Activated T-helper 17 cell treated with anti-CD3 and anti-CD28 coated beads, Interleukin-2, amount 50 U/mL, for 72 hours (primary cell): ENCODE measurements around the gene RASGEF1C. TPM values are rescaled to one million over a fixed set of nuclear protein-coding genes. Genes with fewer than 3 reads are reported as not detected.

Experiments
- ATAC-seq: fragments of 150-1000 bp; cut with Tn5 transposase; replicated peaks from 2 replicates; pipeline ENCODE4 v1.10.0; 2021; ENCODE audit warnings: mild to moderate bottlenecking, moderate library complexity
- H3K27ac Mint-ChIP-seq: one replicate; pipeline ENCODE4 v1.8.0; 2022; ENCODE audit warnings: mixed read lengths
- H3K27me3 Mint-ChIP-seq: one replicate; pipeline ENCODE4 v1.8.0; 2022; ENCODE audit warnings: mixed read lengths
- H3K36me3 Mint-ChIP-seq: one replicate; pipeline ENCODE4 v1.8.0; 2022; ENCODE audit warnings: low read depth, mild to moderate bottlenecking, mixed read lengths
- H3K4me1 Mint-ChIP-seq: one replicate; pipeline ENCODE4 v1.8.0; 2022; ENCODE audit warnings: mixed read lengths
- H3K4me3 Mint-ChIP-seq: one replicate; pipeline ENCODE4 v1.8.0; 2022; ENCODE audit warnings: mild to moderate bottlenecking, mixed read lengths
- H3K9me3 Mint-ChIP-seq: one replicate; pipeline ENCODE4 v1.8.0; 2022; ENCODE audit warnings: mixed read lengths
- total RNA-seq, 2 donors: library from RNA; stranded (reverse); gene quantifications; one replicate each; pipeline ENCODE4 v1.2.3, GENCODE V29; 2022

RASGEF1C gene
- total RNA-seq, 2 donors from 2014 or later, result not detected

DNA sequence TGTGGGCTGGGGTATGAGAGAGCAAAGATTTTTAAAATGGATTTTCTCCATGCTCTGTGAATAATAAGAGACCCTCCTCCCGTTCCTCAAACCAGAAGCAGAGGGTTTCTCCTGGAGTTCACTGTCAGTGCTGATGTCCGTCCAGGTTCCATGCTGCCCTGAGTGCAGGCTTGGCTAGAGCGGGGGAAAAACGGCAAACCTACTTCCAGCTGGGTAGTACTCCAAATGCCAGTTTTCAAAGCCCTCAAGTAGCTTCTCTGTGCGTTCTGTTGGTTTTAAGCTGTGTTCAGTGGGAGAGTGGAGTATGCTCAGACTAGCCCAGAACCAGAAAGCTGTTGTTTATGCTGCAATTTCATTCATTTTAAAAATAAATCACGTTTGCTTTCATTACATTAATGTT, 40.3 kb downstream of the RASGEF1C start:
- H3K4me1 Mint-ChIP-seq, result no peaks in the 10 kb centered on the region
- ATAC-seq, result no peak

DNA sequence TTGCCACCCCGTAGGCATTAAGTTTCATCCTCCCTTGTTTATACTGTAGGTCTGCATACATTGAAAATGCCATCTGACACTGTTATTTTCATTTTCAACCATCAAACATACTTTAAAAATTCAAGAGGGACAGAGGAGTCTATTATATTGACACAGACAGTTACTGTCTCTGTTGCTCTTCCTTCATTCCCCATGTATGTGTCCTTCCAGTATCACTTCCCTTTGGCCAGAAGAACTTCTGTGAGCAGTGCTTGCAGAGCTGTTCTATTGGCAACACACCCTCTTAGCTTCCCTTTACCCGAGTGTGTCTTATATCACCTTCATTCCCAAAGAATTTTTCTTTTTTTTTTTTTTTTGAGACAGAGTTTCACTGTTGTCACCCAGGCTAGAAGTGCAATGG, 42.8 kb downstream of the RASGEF1C start:
- peaks cover 13% of the 10 kb centered on the region for H3K27me3 Mint-ChIP-seq
- ATAC-seq, result no peak

More for the DNA sequence above, 40.3 kb downstream of the RASGEF1C start:
- H3K4me3 Mint-ChIP-seq, result no peak overlapping the region
- H3K27me3 Mint-ChIP-seq, result peaks cover 17% of the 10 kb centered on the region
- peaks cover 3% of the 10 kb centered on the region for H3K9me3 Mint-ChIP-seq
- H3K27ac Mint-ChIP-seq, result no peak overlapping the region
- no peaks in the 10 kb centered on the region for H3K36me3 Mint-ChIP-seq

DNA sequence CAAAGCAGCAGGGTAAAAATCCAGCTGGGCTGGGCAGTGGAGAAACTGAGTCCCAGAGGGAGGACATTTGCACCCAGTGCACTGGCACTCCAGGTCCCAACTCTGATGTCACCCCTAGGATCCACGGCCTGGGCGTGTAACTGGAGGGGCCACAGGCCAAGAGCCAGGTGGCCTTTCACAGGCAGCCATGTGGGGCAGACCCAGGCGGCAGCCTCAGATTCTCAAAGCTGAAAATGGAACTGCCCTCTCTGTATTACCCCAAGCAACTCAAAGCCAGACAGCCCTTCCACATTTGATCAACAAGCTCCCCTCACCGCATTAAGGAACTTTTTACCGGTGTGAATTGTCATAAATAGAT, 46.7 kb downstream of the RASGEF1C start:
- Mint-ChIP-seq H3K27me3 (peaks cover 22% of the 10 kb centered on the region), H3K9me3 (peaks cover 3% of the 10 kb centered on the region), H3K36me3 (no peaks in the 10 kb centered on the region), H3K4me3 (no peak overlapping the region), H3K4me1 (no peaks in the 10 kb centered on the region), H3K27ac (no peak overlapping the region)
- ATAC-seq, result no peak

More for the DNA sequence above, 42.8 kb downstream of the RASGEF1C start:
- Mint-ChIP-seq H3K27ac (no peak overlapping the region), H3K36me3 (no peaks in the 10 kb centered on the region), H3K9me3 (peaks cover 3% of the 10 kb centered on the region), H3K4me1 (no peaks in the 10 kb centered on the region), H3K4me3 (no peak overlapping the region)

DNA sequence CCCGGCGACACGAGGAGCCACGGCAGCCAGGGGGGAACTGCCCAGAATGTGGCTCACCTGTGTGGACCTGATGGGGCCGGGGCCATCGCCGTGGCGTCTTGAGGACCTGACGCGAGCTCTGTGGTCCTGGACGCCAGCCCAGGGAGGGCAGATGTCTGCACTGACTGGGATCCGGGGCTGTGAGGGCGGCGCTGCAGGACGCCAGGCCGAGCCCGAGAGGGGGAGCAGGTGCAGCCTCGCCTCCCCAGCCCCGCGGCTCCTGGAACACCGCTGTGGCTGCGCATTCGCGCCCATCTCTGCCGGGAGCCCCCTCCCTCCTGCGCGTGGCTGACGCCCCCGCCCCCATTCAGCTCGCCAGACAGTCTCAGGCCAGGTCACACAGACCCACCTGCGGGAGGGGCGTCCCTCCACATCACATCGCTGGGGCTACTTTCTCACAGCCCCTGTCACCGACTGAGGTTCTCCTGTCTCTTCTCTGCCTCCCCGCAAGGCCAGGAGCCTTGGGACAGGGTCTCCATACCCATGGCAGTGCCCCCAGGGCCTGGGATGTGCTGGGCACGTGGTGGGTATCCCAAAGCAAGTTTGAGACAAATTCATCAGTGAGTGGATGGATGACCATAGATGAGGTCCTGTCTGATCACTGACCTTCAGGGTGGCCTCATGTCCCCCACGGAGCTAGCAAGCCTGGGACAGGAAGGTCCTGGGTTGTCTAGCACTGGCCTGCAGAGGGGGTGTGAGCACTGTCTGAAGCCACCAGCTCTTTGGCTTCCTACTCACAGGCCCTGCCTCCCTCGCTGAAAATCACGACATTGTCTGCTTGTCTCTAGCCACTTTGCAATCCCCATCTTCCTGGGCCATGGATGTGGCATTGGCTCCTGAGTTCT, 47.3 kb downstream of the RASGEF1C start:
- no peak for ATAC-seq
- Mint-ChIP-seq H3K4me1 (no peaks in the 10 kb centered on the region), H3K36me3 (no peaks in the 10 kb centered on the region), H3K9me3 (peaks cover 3% of the 10 kb centered on the region), H3K27me3 (peaks cover 19% of the 10 kb centered on the region), H3K27ac (no peak overlapping the region), H3K4me3 (no peak overlapping the region)

DNA sequence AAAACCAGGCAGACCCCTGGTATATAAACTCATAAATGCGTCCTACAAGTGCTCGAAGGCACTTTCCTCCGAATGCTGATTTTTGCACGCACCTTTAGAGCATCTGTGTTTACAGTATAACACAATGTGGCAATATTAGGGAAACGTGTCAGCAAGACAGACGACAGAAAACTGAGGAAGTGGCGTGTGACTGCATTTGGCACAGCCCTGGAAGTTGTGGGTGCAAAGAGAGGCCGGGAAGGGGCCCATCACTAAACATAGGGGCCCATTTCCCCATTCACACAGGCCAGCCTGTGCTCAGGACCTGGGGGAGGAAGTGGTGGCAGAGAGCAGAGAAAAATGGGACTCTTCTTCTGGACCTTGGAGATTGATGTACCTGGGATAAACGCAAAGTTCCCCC, 48.2 kb downstream of the RASGEF1C start:
- H3K27me3 Mint-ChIP-seq, result peaks cover 20% of the 10 kb centered on the region
- no peak overlapping the region for H3K27ac Mint-ChIP-seq
- peaks cover 3% of the 10 kb centered on the region for H3K9me3 Mint-ChIP-seq
- no peaks in the 10 kb centered on the region for H3K36me3 Mint-ChIP-seq
- no peaks in the 10 kb centered on the region for H3K4me1 Mint-ChIP-seq
- no peak for ATAC-seq
- no peak overlapping the region for H3K4me3 Mint-ChIP-seq

DNA sequence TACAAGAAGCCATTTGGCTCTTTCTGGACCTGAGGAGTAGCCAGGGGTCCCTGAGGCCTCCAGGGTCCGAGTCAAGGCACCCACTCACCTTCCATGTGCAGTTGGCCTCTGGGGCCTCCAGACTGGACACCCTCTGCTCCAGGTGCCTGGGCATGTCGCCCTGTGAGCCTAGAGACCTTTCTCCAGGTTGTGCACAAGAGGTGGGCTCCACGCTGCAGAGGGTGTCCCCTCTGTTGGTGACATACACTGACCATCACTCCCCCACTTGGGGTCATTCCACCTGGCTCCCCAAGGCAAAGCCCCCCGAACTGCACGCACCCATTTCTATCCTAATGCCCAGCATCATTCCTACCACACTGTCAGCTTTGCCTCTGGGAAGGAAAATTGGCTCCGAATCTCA, 48.8 kb downstream of the RASGEF1C start:
- Mint-ChIP-seq H3K36me3 (no peaks in the 10 kb centered on the region), H3K27me3 (peaks cover 23% of the 10 kb centered on the region), H3K27ac (no peak overlapping the region), H3K4me1 (no peaks in the 10 kb centered on the region), H3K4me3 (no peak overlapping the region), H3K9me3 (peaks cover 3% of the 10 kb centered on the region)
- no peak for ATAC-seq

DNA sequence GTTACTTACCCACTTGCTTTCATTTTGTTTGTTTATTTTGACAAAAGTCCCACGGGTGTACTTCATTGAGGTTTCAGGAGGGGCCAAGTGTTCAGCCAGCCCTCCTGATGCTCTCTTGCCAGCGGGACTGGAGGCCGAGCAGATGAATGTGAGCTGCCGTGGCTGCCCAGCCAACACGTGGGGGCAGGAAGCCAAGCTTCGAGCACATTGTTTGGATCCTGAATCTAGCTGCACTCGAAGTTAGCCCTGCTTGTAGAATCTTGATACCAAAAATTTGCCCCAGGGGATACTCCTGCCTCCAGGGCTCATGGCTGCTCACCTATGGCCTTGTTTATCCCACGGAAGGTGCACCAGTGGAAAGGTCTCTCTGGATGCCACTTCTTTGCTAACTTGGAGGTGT, 49.3 kb downstream of the RASGEF1C start:
- peaks cover 21% of the 10 kb centered on the region for H3K27me3 Mint-ChIP-seq
- no peak overlapping the region for H3K27ac Mint-ChIP-seq
- H3K9me3 Mint-ChIP-seq, result peaks cover under 1% of the 10 kb centered on the region
- no peaks in the 10 kb centered on the region for H3K4me1 Mint-ChIP-seq
- H3K4me3 Mint-ChIP-seq, result no peak overlapping the region
- ATAC-seq, result no peak
- H3K36me3 Mint-ChIP-seq, result no peaks in the 10 kb centered on the region

DNA sequence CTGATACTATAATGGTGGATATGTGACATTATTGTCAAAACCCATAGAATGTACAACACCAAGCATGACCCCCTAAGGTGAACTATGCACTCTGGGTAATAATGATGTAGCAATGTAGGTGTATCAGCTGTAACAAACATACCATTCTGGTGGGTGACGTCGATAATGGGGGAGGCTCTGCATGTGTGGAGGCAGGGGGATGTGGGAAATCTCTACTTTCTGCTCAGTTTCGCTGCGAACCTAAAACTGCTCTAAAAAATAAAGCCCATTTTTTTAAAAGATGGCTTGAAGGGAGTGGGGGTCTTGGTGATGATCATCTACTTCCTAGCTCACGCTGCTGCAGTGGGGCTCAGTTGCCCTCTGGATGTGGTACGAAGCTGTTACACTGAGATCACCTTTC, 51.1 kb downstream of the RASGEF1C start:
- Mint-ChIP-seq H3K27me3 (peaks cover 23% of the 10 kb centered on the region), H3K27ac (no peak overlapping the region), H3K9me3 (peaks cover 3% of the 10 kb centered on the region), H3K4me1 (no peaks in the 10 kb centered on the region), H3K36me3 (no peaks in the 10 kb centered on the region), H3K4me3 (no peak overlapping the region)
- no peak for ATAC-seq

DNA sequence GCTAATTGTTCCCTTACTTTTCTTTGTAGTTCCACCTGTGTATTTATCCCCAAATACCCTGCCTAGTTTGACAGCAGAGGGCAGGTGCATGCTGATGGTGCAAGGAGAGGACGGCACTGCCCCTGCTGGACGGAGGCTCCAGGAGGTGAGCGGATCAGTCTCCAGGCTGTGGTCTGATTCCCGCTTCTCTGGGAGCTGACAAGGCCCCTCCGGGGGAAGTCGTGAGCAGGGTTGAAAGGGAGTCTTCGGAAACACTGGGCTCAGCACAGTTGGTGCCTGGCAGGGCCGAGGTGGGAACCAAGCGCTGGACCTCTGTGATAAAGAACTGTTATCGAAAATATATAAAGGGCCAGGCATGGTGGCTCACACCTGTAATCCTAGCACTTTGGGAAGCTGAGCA, 52.9 kb downstream of the RASGEF1C start:
- H3K27ac Mint-ChIP-seq, result no peak overlapping the region
- peaks cover 23% of the 10 kb centered on the region for H3K27me3 Mint-ChIP-seq
- no peaks in the 10 kb centered on the region for H3K36me3 Mint-ChIP-seq
- H3K4me3 Mint-ChIP-seq, result no peak overlapping the region
- H3K9me3 Mint-ChIP-seq, result peaks cover 3% of the 10 kb centered on the region
- ATAC-seq, result no peak
- no peaks in the 10 kb centered on the region for H3K4me1 Mint-ChIP-seq

GRCh38 chr5:180155365-180155926, 53.6 kb downstream of the RASGEF1C start:
- no peaks in the 10 kb centered on the region for H3K36me3 Mint-ChIP-seq
- H3K4me1 Mint-ChIP-seq, result no peaks in the 10 kb centered on the region
- no peak for ATAC-seq
- no peak overlapping the region for H3K27ac Mint-ChIP-seq
- no peak overlapping the region for H3K4me3 Mint-ChIP-seq
- peaks cover 20% of the 10 kb centered on the region for H3K27me3 Mint-ChIP-seq
- H3K9me3 Mint-ChIP-seq, result peaks cover 3% of the 10 kb centered on the region

- no peak overlapping the region for H3K27ac Mint-ChIP-seq
Observed at GRCh38 chr5:180154821-180155364, 54.1 kb downstream of the RASGEF1C start.

DNA sequence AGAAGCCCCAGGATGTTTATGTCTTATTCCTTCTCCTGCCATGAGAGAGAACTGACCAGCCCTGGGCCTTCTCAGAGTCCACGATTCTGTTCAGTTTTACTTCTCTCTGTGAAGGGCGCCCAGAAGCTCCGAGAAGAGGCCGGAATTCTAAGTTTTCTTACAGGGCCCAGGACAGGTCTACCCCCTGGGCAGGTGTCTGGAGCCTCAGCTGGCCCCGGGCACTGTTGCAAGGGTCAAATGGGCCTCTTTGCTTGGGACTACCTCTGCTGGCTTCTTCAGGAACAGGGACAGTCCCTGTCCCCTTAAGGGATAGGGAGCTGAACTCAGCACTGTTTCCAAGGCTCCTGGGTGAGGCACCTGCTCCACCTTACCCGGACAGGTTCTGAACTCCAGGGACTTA, 55.0 kb downstream of the RASGEF1C start:
- H3K9me3 Mint-ChIP-seq, result peaks cover 12% of the 10 kb centered on the region
- no peak overlapping the region for H3K4me3 Mint-ChIP-seq
- no peaks in the 10 kb centered on the region for H3K36me3 Mint-ChIP-seq
- no peaks in the 10 kb centered on the region for H3K4me1 Mint-ChIP-seq
- no peak for ATAC-seq
- no peak overlapping the region for H3K27ac Mint-ChIP-seq
- H3K27me3 Mint-ChIP-seq, result peaks cover 26% of the 10 kb centered on the region

More at GRCh38 chr5:180154821-180155364, 54.1 kb downstream of the RASGEF1C start:
- Mint-ChIP-seq H3K4me1 (no peaks in the 10 kb centered on the region), H3K36me3 (no peaks in the 10 kb centered on the region), H3K4me3 (no peak overlapping the region), H3K9me3 (peaks cover 8% of the 10 kb centered on the region), H3K27me3 (peaks cover 25% of the 10 kb centered on the region)
- no peak for ATAC-seq

DNA sequence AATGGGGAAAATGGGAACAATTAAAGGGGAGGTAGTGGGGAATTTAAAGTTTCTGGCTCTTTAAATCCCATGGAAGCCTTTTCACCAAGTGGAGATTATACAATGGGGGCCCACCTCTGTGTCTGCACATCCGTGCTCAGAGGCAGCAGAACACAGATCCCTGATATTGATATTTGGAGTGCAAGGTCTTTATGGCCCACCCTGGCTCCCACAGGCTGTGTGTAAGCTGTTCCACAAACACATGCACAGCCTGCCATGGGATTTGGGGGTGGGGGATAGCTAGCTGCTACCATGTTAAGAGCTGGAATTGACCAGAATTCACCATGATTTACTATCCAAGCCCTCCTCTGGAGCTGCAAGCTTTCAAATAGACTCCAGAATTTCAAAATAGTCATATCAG, 55.9 kb downstream of the RASGEF1C start:
- no peak for ATAC-seq
- H3K36me3 Mint-ChIP-seq, result no peaks in the 10 kb centered on the region

DNA sequence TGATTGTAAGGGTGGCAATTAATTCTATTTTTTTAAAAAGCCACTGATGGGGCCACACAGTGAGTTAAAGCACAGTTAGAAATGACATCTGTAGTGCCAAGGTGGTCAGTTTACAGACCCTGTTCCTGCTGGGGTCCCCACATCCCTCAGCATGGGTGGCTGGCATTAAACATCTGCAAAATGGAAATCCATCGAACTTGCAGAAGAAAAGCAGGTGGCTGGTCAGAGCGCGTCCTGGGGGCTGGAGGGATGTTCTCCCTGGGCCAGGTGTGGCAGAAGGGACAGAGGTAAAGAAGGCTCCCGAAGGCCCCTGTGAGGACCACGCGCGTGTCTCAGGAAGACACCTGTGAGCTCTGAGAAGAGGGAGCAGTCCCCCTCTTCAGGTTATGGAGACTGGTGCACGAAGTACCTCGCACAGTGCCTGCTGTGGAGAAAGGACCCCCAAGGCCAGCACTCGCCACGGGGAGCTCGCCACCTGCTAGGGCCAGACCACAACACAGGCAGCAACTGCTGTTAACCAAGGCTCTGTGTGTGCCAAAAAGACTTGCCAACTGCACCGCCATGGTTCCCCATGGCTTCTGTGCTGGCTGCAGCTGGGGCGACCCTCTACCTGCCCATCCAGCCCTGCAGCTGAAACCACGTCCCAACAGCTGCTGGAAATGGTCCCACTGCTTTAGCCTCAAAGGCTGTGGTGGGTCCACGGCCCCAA, 65.2 kb downstream of the RASGEF1C start:
- H3K9me3 Mint-ChIP-seq, result peaks cover 5% of the 10 kb centered on the region
- H3K4me3 Mint-ChIP-seq, result no peak overlapping the region
- ATAC-seq, result no peak
- H3K27me3 Mint-ChIP-seq, result peaks cover 16% of the 10 kb centered on the region
- H3K36me3 Mint-ChIP-seq, result no peaks in the 10 kb centered on the region
- no peak overlapping the region for H3K27ac Mint-ChIP-seq
- H3K4me1 Mint-ChIP-seq, result no peaks in the 10 kb centered on the region

More for the DNA sequence above, 55.9 kb downstream of the RASGEF1C start:
- peaks cover 12% of the 10 kb centered on the region for H3K9me3 Mint-ChIP-seq
- no peak overlapping the region for H3K27ac Mint-ChIP-seq
- no peak overlapping the region for H3K4me3 Mint-ChIP-seq
- H3K4me1 Mint-ChIP-seq, result no peaks in the 10 kb centered on the region
- H3K27me3 Mint-ChIP-seq, result peaks cover 23% of the 10 kb centered on the region
